PC-9 (cell line): ENCODE results near the gene SLC6A9. TPM values are rescaled to one million over a fixed set of nuclear protein-coding genes. Genes with fewer than 3 reads are reported as not detected.
A peak's percentile ranks its signal among the peaks of the same experiment; 100 is the strongest.

Source experiments
- BruUV-seq: library from RNA; stranded (reverse); fragments of 400-500 nt; replicated peaks from 2 replicates; lab custom pipeline; 2021; lab: Mats Ljungman, UMichigan
- CTCF ChIA-PET: fragments of 300-600 bp; sonication (Branson Sonifier 250); formaldehyde crosslinking; loops from one replicate; lab custom pipeline; 2022; ENCODE audit warnings: antibody characterized with exemption; lab: Charles Lee
- POLR2A ChIA-PET: fragments of 300-600 bp; sonication (Branson Sonifier 250); formaldehyde crosslinking; loops from one replicate; lab custom pipeline; 2022; ENCODE audit warnings: antibody characterized with exemption; ENCODE audit not compliant: unreplicated experiment; lab: Charles Lee
- DNase-seq, 2 experiments: peaks; one replicate each; pipeline versions ENCODE4 v3.0.0 to v3.0.0-alpha.2; 2015 to 2022; ENCODE audit warnings: mixed read lengths in 1 of 2
- H2AFZ ChIP-seq: fragments of 200-600 bp; sonication (generic); 2 replicates; pipeline ENCODE4 v1.8.1; 2017; ENCODE audit warnings: antibody characterized with exemption
- H3F3A ChIP-seq: fragments of 200-600 bp; sonication (generic); 2 replicates; pipeline ENCODE4 v1.8.1; 2017; ENCODE audit warnings: antibody characterized with exemption, mild to moderate bottlenecking, low read depth; ENCODE audit not compliant: insufficient read depth
- H3K27ac ChIP-seq: fragments of 200-600 bp; sonication (generic); 2 replicates; pipeline ENCODE4 v1.6.1; 2016; ENCODE audit warnings: mixed run types
- H3K27me3 ChIP-seq: fragments of 200-600 bp; sonication (generic); 2 replicates; pipeline ENCODE4 v1.6.1; 2016; ENCODE audit warnings: low read depth, mixed run types; ENCODE audit not compliant: insufficient read depth
- H3K36me3 ChIP-seq: fragments of 200-600 bp; sonication (generic); 2 replicates; pipeline ENCODE4 v1.6.1; 2016; ENCODE audit warnings: low read depth, mixed run types
- H3K4me1 ChIP-seq: fragments of 200-600 bp; sonication (generic); replicated peaks from 2 replicates; pipeline ENCODE4 v1.6.1; 2016; ENCODE audit warnings: mixed run types; ENCODE audit not compliant: insufficient read depth
- H3K4me2 ChIP-seq: fragments of 200-600 bp; sonication (generic); 2 replicates; pipeline ENCODE4 v1.6.1; 2017; ENCODE audit warnings: mixed run types
- H3K4me3 ChIP-seq: fragments of 200-600 bp; sonication (generic); 2 replicates; pipeline ENCODE4 v1.6.1; 2016; ENCODE audit warnings: mixed run types
- H3K79me2 ChIP-seq: fragments of 200-600 bp; sonication (generic); 2 replicates; pipeline ENCODE4 v1.6.1; 2017; ENCODE audit warnings: low read depth, mixed run types
- H3K9me2 ChIP-seq: fragments of 200-600 bp; sonication (generic); 2 replicates; pipeline ENCODE4 v1.8.1; 2017; ENCODE audit warnings: mild to moderate bottlenecking; ENCODE audit not compliant: insufficient read depth
- H3K9me3 ChIP-seq: fragments of 200-600 bp; sonication (generic); 2 replicates; pipeline ENCODE4 v1.8.1; 2016; ENCODE audit warnings: low read depth; ENCODE audit not compliant: insufficient read depth
- H4K20me1 ChIP-seq: fragments of 200-600 bp; sonication (generic); 2 replicates; pipeline ENCODE4 v1.8.1; 2017; ENCODE audit not compliant: insufficient read depth
- CTCF ChIP-seq: fragments of 200-600 bp; sonication (generic); conservative IDR thresholded peaks from 2 replicates; pipeline ENCODE4 v1.6.1; 2017; ENCODE audit warnings: mixed run types, antibody characterized with exemption, mild to moderate bottlenecking, moderate library complexity
- EZH2 ChIP-seq: fragments of 200-600 bp; sonication (generic); IDR thresholded peaks from 2 replicates; pipeline ENCODE4 v1.8.0; 2017; ENCODE audit warnings: antibody characterized with exemption, low read depth
- intact Hi-C: fragments of 100-400 bp; cut with micrococcal nuclease; formaldehyde crosslinking; loops from one replicate; pipeline ENCODE4 v1.10.0; 2022; ENCODE audit not compliant: unreplicated experiment
- total RNA-seq: library from RNA; stranded (reverse); gene quantifications from 2 replicates; pipeline ENCODE4 v1.2.3, GENCODE V29; 2021

The SLC6A9 gene
- total RNA-seq, 1 experiment from 2014 or later: 70.1 TPM

DNA sequence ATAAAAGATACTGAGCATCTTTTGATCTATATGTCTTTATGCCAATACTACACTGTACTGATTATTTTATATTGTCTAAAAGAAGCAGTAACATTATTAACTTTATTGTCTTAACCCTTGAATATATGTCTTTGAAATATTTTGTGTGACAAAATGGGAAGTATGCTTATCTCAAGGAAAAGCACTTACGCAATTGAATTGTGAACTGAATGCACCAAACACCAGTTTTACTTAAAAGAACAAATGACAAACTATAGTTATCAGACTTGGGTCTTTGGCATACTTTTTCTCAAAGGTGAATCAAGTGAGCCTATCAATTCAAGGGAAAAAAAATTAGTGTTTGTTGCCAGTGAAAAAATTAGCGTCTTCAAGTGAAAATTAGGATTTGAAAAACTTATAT is 9.2 kb upstream of the SLC6A9 start:
- ChIA-PET CTCF (no interaction called here), POLR2A (interaction anchor here (0.7 kb wide), 1 partner anchor 309 kb away, joined by 3 read pairs; no protein-coding TSS in a partner anchor)
- Histone ChIP-seq H3K4me1 (peaks cover 54% of the 10 kb centered on the region), H4K20me1 (no peaks in the 10 kb centered on the region), H3K4me2 (no peak overlapping the region), H3K36me3 (no peaks in the 10 kb centered on the region), H3K9me3 (no peaks in the 10 kb centered on the region), H2AFZ (no peak overlapping the region), H3K27ac (no peak overlapping the region), H3K4me3 (no peak overlapping the region), H3F3A (peaks cover 43% of the 10 kb centered on the region), H3K79me2 (no peaks in the 10 kb centered on the region), H3K27me3 (no peaks in the 10 kb centered on the region), H3K9me2 (no peaks in the 10 kb centered on the region)
- intact Hi-C loops: loop anchor here (10.0 kb wide), 1 partner anchor 816 kb away; no protein-coding TSS in a partner anchor
- TF ChIP-seq EZH2 (no peak), CTCF (no peak)
- DNase-seq: no peak
- BruUV-seq: no TSS peak

GRCh38 chr1:44038876-44039657 is 7.8 kb upstream of the SLC6A9 start:
- ChIA-PET CTCF (no interaction called here), POLR2A (no interaction called here)
- no peaks in the 10 kb centered on the region for H3K27me3 ChIP-seq
- TF ChIP-seq EZH2 (no peak), CTCF (no peak)
- H3K36me3 ChIP-seq: no peaks in the 10 kb centered on the region
- H3K27ac ChIP-seq: 0 out of 2 replicates have a peak overlapping the region, but pooled peaks have one; percentile 1
- no peak overlapping the region for H3K4me3 ChIP-seq
- BruUV-seq: no TSS peak
- no peak overlapping the region for H3K4me2 ChIP-seq
- no peaks in the 10 kb centered on the region for H3K79me2 ChIP-seq
- peak in 1 of 2 experiments; percentile 44 for DNase-seq
- H4K20me1 ChIP-seq: no peaks in the 10 kb centered on the region
- H3F3A ChIP-seq: peaks cover 29% of the 10 kb centered on the region
- no peaks in the 10 kb centered on the region for H3K9me2 ChIP-seq
- no peaks in the 10 kb centered on the region for H3K9me3 ChIP-seq
- H3K4me1 ChIP-seq: peaks cover 41% of the 10 kb centered on the region
- intact Hi-C loops: loop anchor here (5.0 to 10.0 kb wide), 4 partner anchors 184 to 766 kb away; partner anchors contain the start of genes BTBD19, DYNLT4, HYI and PLK3
- H2AFZ ChIP-seq: no peak overlapping the region

GRCh38 chr1:44037154-44037553 is 5.9 kb upstream of the SLC6A9 start:
- no peaks in the 10 kb centered on the region for H3K36me3 ChIP-seq
- no peaks in the 10 kb centered on the region for H3K79me2 ChIP-seq
- no peak overlapping the region for H2AFZ ChIP-seq
- intact Hi-C loops: loop anchor here (5.0 to 10.0 kb wide), 4 partner anchors 182 to 768 kb away; partner anchors contain the start of genes BTBD19, DYNLT4, HYI and PLK3
- ChIA-PET CTCF (interaction anchor here (0.6 to 2.5 kb wide), 7 partner anchors 11 to 274 kb away, joined by 3 to 25 read pairs (median 4); no protein-coding TSS in a partner anchor), POLR2A (no interaction called here)
- peaks cover 25% of the 10 kb centered on the region for H3K4me1 ChIP-seq
- no TSS peak for BruUV-seq
- H4K20me1 ChIP-seq: no peaks in the 10 kb centered on the region
- H3F3A ChIP-seq: peaks cover 26% of the 10 kb centered on the region; the same call in 1 of the 2 replicates
- H3K9me2 ChIP-seq: no peaks in the 10 kb centered on the region
- TF ChIP-seq CTCF (no peak), EZH2 (no peak)
- no peaks in the 10 kb centered on the region for H3K9me3 ChIP-seq
- DNase-seq: no peak
- H3K27me3 ChIP-seq: no peaks in the 10 kb centered on the region
- no peak overlapping the region for H3K4me3 ChIP-seq
- H3K27ac ChIP-seq: no peak overlapping the region
- H3K4me2 ChIP-seq: no peak overlapping the region
